MCF 10A (cell line): Measurements from ENCODE around the gene MED4. TPM values are rescaled to one million over a fixed set of nuclear protein-coding genes. Genes with fewer than 3 reads are reported as not detected.

Experiments used
- BruUV-seq: library from RNA; stranded (reverse); fragments of 400-500 nt; replicated peaks from 2 replicates; lab custom pipeline; 2021; lab: Mats Ljungman, UMichigan
- CTCF ChIA-PET: fragments of 300-600 bp; sonication (Branson Sonifier 250); formaldehyde crosslinking; extraction: SDS; loops from one replicate; lab custom pipeline; 2021; ENCODE audit warnings: antibody characterized with exemption, inconsistent platforms; lab: Yijun Ruan, JAX
- POLR2A ChIA-PET: fragments of 300-600, 350-650 bp; sonication (Branson Sonifier 250); formaldehyde crosslinking; extraction: SDS; loops from one replicate; lab custom pipeline; 2020; ENCODE audit warnings: antibody characterized with exemption, inconsistent platforms; lab: Yijun Ruan, JAX
- DNase-seq: peaks from one replicate; pipeline ENCODE4 v3.0.0-alpha.2; 2018; ENCODE audit not compliant: unreplicated experiment
- H3K27ac Mint-ChIP-seq: one replicate; pipeline ENCODE4 v1.8.0; 2022; ENCODE audit warnings: mild to moderate bottlenecking, low read depth, mixed read lengths; ENCODE audit not compliant: unreplicated experiment
- H3K27me3 Mint-ChIP-seq: one replicate; pipeline ENCODE4 v1.8.0; 2022; ENCODE audit warnings: mixed read lengths; ENCODE audit not compliant: insufficient read depth, unreplicated experiment
- H3K36me3 Mint-ChIP-seq: one replicate; pipeline ENCODE4 v1.8.0; 2022; ENCODE audit warnings: mild to moderate bottlenecking, moderate library complexity, mixed read lengths; ENCODE audit not compliant: insufficient read depth, unreplicated experiment
- H3K4me1 Mint-ChIP-seq: one replicate; pipeline ENCODE4 v1.8.0; 2022; ENCODE audit warnings: mixed read lengths; ENCODE audit not compliant: insufficient read depth, unreplicated experiment
- H3K4me3 Mint-ChIP-seq: one replicate; pipeline ENCODE4 v1.8.0; 2022; ENCODE audit warnings: mild to moderate bottlenecking, moderate library complexity, mixed read lengths; ENCODE audit not compliant: unreplicated experiment
- H3K9me3 Mint-ChIP-seq: one replicate; pipeline ENCODE4 v1.8.0; 2022; ENCODE audit warnings: mixed read lengths; ENCODE audit not compliant: unreplicated experiment
- CTCF ChIP-seq: fragments of 200-600 bp; IDR thresholded peaks from one replicate; pipeline ENCODE4 v1.8.0; 2022; ENCODE audit warnings: antibody characterized with exemption, mild to moderate bottlenecking; ENCODE audit not compliant: unreplicated experiment
- intact Hi-C: fragments of 100-400 bp; cut with micrococcal nuclease; formaldehyde crosslinking; loops from 2 replicates; pipeline ENCODE4 v1.14.1; 2022
- total RNA-seq: library from RNA; stranded (reverse); gene quantifications from 2 replicates; pipeline ENCODE4 v1.2.3, GENCODE V29; 2022

MED4 gene
- total RNA-seq, 1 experiment from 2014 or later, result 45.2 TPM

GRCh38 chr13:48138270-48138669 is 43.4 kb upstream of the MED4 start:
- Mint-ChIP-seq H3K9me3 (no peaks in the 10 kb centered on the region), H3K27ac (no peak overlapping the region), H3K4me1 (no peaks in the 10 kb centered on the region), H3K27me3 (no peaks in the 10 kb centered on the region), H3K36me3 (no peaks in the 10 kb centered on the region), H3K4me3 (no peak overlapping the region)
- ChIA-PET POLR2A (interaction anchor here (1.0 kb wide), 1 partner anchor 95 kb away, joined by 5 read pairs; the partner anchor contains the start of gene ITM2B), CTCF (no interaction called here)
- no peak for TF ChIP-seq CTCF
- DNase-seq, result no peak
- intact Hi-C loops, result no loop called here
- no TSS peak for BruUV-seq

- H3K27ac Mint-ChIP-seq, result no peak overlapping the region
- no peak for TF ChIP-seq CTCF
- H3K4me1 Mint-ChIP-seq, result peaks cover 6% of the 10 kb centered on the region
- H3K9me3 Mint-ChIP-seq, result no peaks in the 10 kb centered on the region
- no peaks in the 10 kb centered on the region for H3K36me3 Mint-ChIP-seq
- ChIA-PET POLR2A (interaction anchor here (0.7 to 5.1 kb wide), 3 partner anchors 23 to 339 kb away, joined by 3 to 110 read pairs (median 54); partner anchors contain the start of gene ITM2B), CTCF (interaction anchor here (0.8 to 1.3 kb wide), 2 partner anchors 100 to 448 kb away, joined by 3 read pairs; partner anchors contain the start of gene ITM2B)
- intact Hi-C loops, result no loop called here
- no TSS peak for BruUV-seq
- DNase-seq, result no peak
- no peaks in the 10 kb centered on the region for H3K27me3 Mint-ChIP-seq
- no peak overlapping the region for H3K4me3 Mint-ChIP-seq
Measured at GRCh38 chr13:48132961-48133360, 38.1 kb upstream of the MED4 start.

GRCh38 chr13:48131533-48131932 is 36.6 kb upstream of the MED4 start:
- TF ChIP-seq CTCF, result no peak
- H3K27ac Mint-ChIP-seq, result peak overlapping the region; percentile 60
- no peak overlapping the region for H3K4me3 Mint-ChIP-seq
- H3K9me3 Mint-ChIP-seq, result no peaks in the 10 kb centered on the region
- BruUV-seq, result no TSS peak
- CTCF ChIA-PET, result interaction anchor here (0.6 to 2.6 kb wide), 7 partner anchors 37 to 1338 kb away, joined by 3 to 12 read pairs (median 4); partner anchors contain the start of gene MED4
- POLR2A ChIA-PET, result interaction anchor here (0.7 to 5.1 kb wide), 15 partner anchors 8 to 651 kb away, joined by 3 to 110 read pairs (median 4); partner anchors contain the start of genes ITM2B, MED4 and RB1
- H3K27me3 Mint-ChIP-seq, result no peaks in the 10 kb centered on the region
- intact Hi-C loops, result no loop called here
- H3K4me1 Mint-ChIP-seq, result peaks cover 11% of the 10 kb centered on the region
- no peak for DNase-seq
- no peaks in the 10 kb centered on the region for H3K36me3 Mint-ChIP-seq

DNA sequence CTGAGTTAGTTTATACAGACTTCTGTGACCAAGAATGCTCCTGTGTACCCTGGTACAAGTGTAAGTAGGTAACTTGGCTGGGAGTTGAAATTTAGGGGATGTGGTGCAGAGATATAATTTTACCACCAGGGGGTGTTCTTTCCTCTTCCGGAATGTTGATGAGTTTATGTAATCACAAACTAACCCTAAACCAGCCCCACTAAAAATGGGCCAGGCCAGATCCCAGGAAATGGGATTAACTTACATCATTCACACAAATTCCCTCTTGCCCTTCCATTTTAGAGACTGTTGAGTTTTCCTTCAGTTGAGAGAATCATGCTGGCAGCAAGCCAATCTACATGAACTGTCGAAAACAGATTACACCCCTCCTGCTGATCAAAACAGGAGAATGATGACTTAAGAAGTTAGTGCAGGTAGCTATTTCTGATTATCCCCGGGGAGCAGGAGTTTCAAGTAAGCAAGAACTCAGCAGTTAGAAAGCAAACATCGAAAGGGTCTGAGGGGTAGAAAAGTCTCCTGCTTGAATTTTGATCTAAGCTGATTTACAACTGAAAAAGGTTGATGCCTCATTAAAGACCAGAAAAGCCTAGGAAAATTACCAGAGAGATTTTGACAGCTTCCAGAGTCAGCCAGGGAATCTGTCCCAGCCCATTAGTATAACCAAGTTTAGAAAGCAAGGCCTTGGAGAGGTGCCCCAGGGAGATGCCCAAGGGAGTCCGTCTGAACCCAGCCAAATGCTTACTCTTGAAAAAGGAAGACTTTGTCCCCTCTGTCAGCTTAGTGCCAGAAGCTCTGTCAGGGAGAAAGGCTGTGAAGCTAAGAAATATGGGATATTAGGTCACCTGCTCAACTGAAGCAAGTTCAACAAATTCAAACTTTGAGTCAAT is 32.3 kb upstream of the MED4 start:
- Mint-ChIP-seq H3K27me3 (no peaks in the 10 kb centered on the region), H3K36me3 (no peaks in the 10 kb centered on the region), H3K27ac (peak overlapping the region; percentile 64), H3K9me3 (no peaks in the 10 kb centered on the region), H3K4me3 (no peak overlapping the region), H3K4me1 (peaks cover 21% of the 10 kb centered on the region)
- intact Hi-C loops, result loop anchor here (1.0 to 10.0 kb wide), 5 partner anchors 108 to 638 kb away; no protein-coding TSS in a partner anchor
- TF ChIP-seq CTCF, result peak; percentile 64
- no TSS peak for BruUV-seq
- ChIA-PET CTCF (interaction anchor here (0.6 to 2.5 kb wide), 28 partner anchors 9 to 728 kb away, joined by 3 to 17 read pairs (median 3); partner anchors contain the start of gene ITM2B), POLR2A (interaction anchor here (0.6 to 5.1 kb wide), 11 partner anchors 29 to 448 kb away, joined by 3 to 37 read pairs (median 3); partner anchors contain the start of gene ITM2B)
- peak; percentile 82 for DNase-seq
